B cell (primary cell): ENCODE data around the gene GAREM1. TPM values are rescaled to one million over a fixed set of nuclear protein-coding genes. Genes with fewer than 3 reads are reported as not detected.
"Not testable (repeated sequence)": the region's sequence is repeated elsewhere in the genome, so short reads cannot be mapped to it uniquely, and the experiment has no call there.

ENCODE experiments used
- ATAC-seq: fragments of 200-7000 bp; cut with Tn5 transposase; one replicate; pipeline ENCODE4 v1.10.0; 2021; ENCODE audit warnings: low read depth, mild to moderate bottlenecking, moderate number of reproducible peaks, moderate library complexity
- CTCF ChIA-PET: fragments of 350-600 bp; sonication (Branson Sonifier 250); formaldehyde crosslinking; loops from one replicate; lab custom pipeline; 2021; ENCODE audit warnings: antibody characterized with exemption, inconsistent platforms; lab: Charles Lee
- POLR2A ChIA-PET: fragments of 350-600 bp; sonication (Branson Sonifier 250); formaldehyde crosslinking; loops from one replicate; lab custom pipeline; 2021; ENCODE audit warnings: antibody characterized with exemption; lab: Charles Lee
- DNase-seq: peaks from one replicate; pipeline ENCODE4 v3.0.0; 2013
- H2AFZ ChIP-seq: 2 replicates; pipeline ENCODE4 v1.6.1; 2012; ENCODE audit warnings: mild to moderate bottlenecking, low read depth, low read length; ENCODE audit not compliant: insufficient read depth, poor library complexity, severe bottlenecking
- H3K27ac ChIP-seq, 2 donors: 1 replicate in 1 of 2; 2 replicates in 1 of 2; pipeline ENCODE4 v1.5.1; 2012 to 2013; ENCODE audit warnings: low read length in 2 of 2, mild to moderate bottlenecking in 2 of 2, moderate library complexity in 1 of 2
- H3K27me3 ChIP-seq, 4 experiments: fragments of 200-600 bp in 1 of 4; sonication (generic) in 1 of 4; replicated peaks in 1 of 4; 1 replicate in 2 of 4; 2 replicates in 2 of 4; pipeline versions ENCODE4 v1.6.1 to v1.7.0; 2013 to 2016; ENCODE audit warnings: low read length in 3 of 4, mild to moderate bottlenecking in 2 of 4, mixed read lengths in 1 of 4, moderate library complexity in 1 of 4; ENCODE audit not compliant: insufficient read depth in 4 of 4, control insufficient read depth in 3 of 4; ENCODE audit errors: control extremely low read depth in 1 of 4
- H3K36me3 ChIP-seq, 2 experiments: replicated peaks in 1 of 2; 1 replicate in 1 of 2; 2 replicates in 1 of 2; pipeline versions ENCODE4 v1.6.1 to v1.7.1; 2013; ENCODE audit warnings: low read length in 1 of 2; ENCODE audit not compliant: insufficient read depth in 2 of 2, control insufficient read depth in 1 of 2; ENCODE audit errors: control extremely low read depth in 1 of 2, extremely low read depth in 1 of 2
- H3K4me1 ChIP-seq, 2 donors: fragments of 200-600 bp in 1 of 2; sonication (generic) in 1 of 2; 1 replicate in 1 of 2; 2 replicates in 1 of 2; pipeline versions ENCODE4 v1.5.1 to v1.6.1; 2013 to 2017; ENCODE audit warnings: low read length in 2 of 2; ENCODE audit not compliant: control insufficient read depth in 2 of 2, insufficient read depth in 2 of 2
- H3K4me2 ChIP-seq: replicated peaks from 2 replicates; pipeline ENCODE3; 2012; ENCODE audit warnings: mild to moderate bottlenecking, low read depth, low read length; ENCODE audit not compliant: poor library complexity, severe bottlenecking
- H3K4me3 ChIP-seq, 5 experiments: fragments of 200-600 bp in 1 of 5; sonication (generic) in 1 of 5; 1 replicate in 3 of 5; 2 replicates in 2 of 5; pipeline versions ENCODE4 v1.5.1 to v1.7.0; 2011 to 2016; ENCODE audit warnings: low read length in 4 of 5, mild to moderate bottlenecking in 4 of 5, low read depth in 2 of 5, control low read depth in 1 of 5, moderate library complexity in 1 of 5; ENCODE audit not compliant: insufficient read depth in 1 of 5; ENCODE audit errors: control extremely low read depth in 1 of 5, extremely low read depth in 1 of 5
- H3K79me2 ChIP-seq: fragments of 200-600 bp; sonication (generic); one replicate; pipeline ENCODE4 v1.6.0; 2016; ENCODE audit warnings: low read length; ENCODE audit not compliant: control insufficient read depth, insufficient read depth
- H3K9ac ChIP-seq: fragments of 200-600 bp; sonication (generic); 2 replicates; pipeline ENCODE4 v1.6.1; 2017; ENCODE audit warnings: mild to moderate bottlenecking, low read length, moderate library complexity
- H3K9me3 ChIP-seq, 3 donors: one replicate each; pipeline versions ENCODE4 v1.6.1 to v1.7.1; 2013; ENCODE audit warnings: low read length in 2 of 3; ENCODE audit not compliant: control insufficient read depth in 2 of 3, insufficient read depth in 1 of 3; ENCODE audit errors: control extremely low read depth in 1 of 3
- H4K20me1 ChIP-seq: 2 replicates; pipeline ENCODE4 v1.6.0; 2012; ENCODE audit warnings: mild to moderate bottlenecking, low read length; ENCODE audit not compliant: insufficient read depth, control insufficient read depth, poor library complexity, severe bottlenecking
- H3K27ac Mint-ChIP-seq: one replicate; pipeline ENCODE4 v1.8.0; 2021; ENCODE audit warnings: mixed read lengths
- H3K27me3 Mint-ChIP-seq: one replicate; pipeline ENCODE4 v1.8.0; 2021; ENCODE audit warnings: mixed read lengths
- H3K4me1 Mint-ChIP-seq: one replicate; pipeline ENCODE4 v1.8.0; 2021; ENCODE audit warnings: mixed read lengths
- H3K4me3 Mint-ChIP-seq: one replicate; pipeline ENCODE4 v1.8.0; 2021; ENCODE audit warnings: mixed read lengths
- H3K9me3 Mint-ChIP-seq: one replicate; pipeline ENCODE4 v1.8.0; 2022; ENCODE audit warnings: mixed read lengths; ENCODE audit not compliant: insufficient read depth
- CTCF ChIP-seq: fragments of 200-600 bp; IDR thresholded peaks from one replicate; pipeline ENCODE4 v1.8.0; 2022; ENCODE audit warnings: antibody characterized with exemption, mild to moderate bottlenecking
- EZH2 ChIP-seq: IDR thresholded peaks from 2 replicates; pipeline ENCODE4 v1.6.1; 2012; ENCODE audit warnings: borderline replicate concordance, low read depth, mild to moderate bottlenecking, moderate library complexity, low read length; ENCODE audit not compliant: insufficient read depth, poor library complexity, severe bottlenecking
- WGBS: methylation state at CpG from one replicate; pipeline ENCODE4 v1.1.5; 2013; ENCODE audit warnings: missing lambda C conversion rate; ENCODE audit not compliant: insufficient coverage; 5-methylcytosine and 5-hydroxymethylcytosine counted together
- intact Hi-C: fragments of 100-400 bp; cut with micrococcal nuclease; formaldehyde crosslinking; loops from one replicate; pipeline ENCODE4 v1.10.0; 2022
- polyA plus RNA-seq: library from polyadenylated mRNA; depleted of rRNA; stranded (reverse); fragments of >200 nt; gene quantifications from 2 replicates; pipeline ENCODE4 v1.2.3, GENCODE V29; 2012
- total RNA-seq, 2 donors: library from RNA; stranded (reverse); fragments of 120-200 nt in 1 of 2; gene quantifications; 1 replicate in 1 of 2; 2 replicates in 1 of 2; pipeline versions ENCODE4 v1.2.3 to v1.2.4, GENCODE V29; 2013 to 2022

Gene GAREM1
- total and polyA plus RNA-seq, 2 donors (not counting 1 experiment from before 2014, with no cell fraction given), result not detected

- Histone ChIP-seq H2AFZ (no peak overlapping the region), H3K4me1 (no peaks in the 10 kb centered on the region), H3K4me2 (no peak overlapping the region), H3K4me3 (no peak overlapping the region), H3K9me3 (no peaks in the 10 kb centered on the region), H3K36me3 (no peaks in the 10 kb centered on the region), H3K9ac (no peak overlapping the region), H4K20me1 (no peaks in the 10 kb centered on the region), H3K27me3 (no peaks in the 10 kb centered on the region), H3K27ac (no peak overlapping the region), H3K79me2 (no peaks in the 10 kb centered on the region)
- no peak for ATAC-seq
- 92% methylated on average over 2 of the region's 3 CpGs for WGBS
- intact Hi-C loops, result no loop called here
- CTCF ChIA-PET, result no interaction called here
- POLR2A ChIA-PET, result no interaction called here
- H3K27ac Mint-ChIP-seq, result no peak overlapping the region
- no peak overlapping the region for H3K4me3 Mint-ChIP-seq
- H3K4me1 Mint-ChIP-seq, result no peaks in the 10 kb centered on the region
- H3K27me3 Mint-ChIP-seq, result peaks cover 10% of the 10 kb centered on the region
- TF ChIP-seq EZH2 (no peak), CTCF (no peak)
- no peak for DNase-seq
- no peaks in the 10 kb centered on the region for H3K9me3 Mint-ChIP-seq
Observed at GRCh38 chr18:32343634-32344033, 127.0 kb downstream of the GAREM1 start.

DNA sequence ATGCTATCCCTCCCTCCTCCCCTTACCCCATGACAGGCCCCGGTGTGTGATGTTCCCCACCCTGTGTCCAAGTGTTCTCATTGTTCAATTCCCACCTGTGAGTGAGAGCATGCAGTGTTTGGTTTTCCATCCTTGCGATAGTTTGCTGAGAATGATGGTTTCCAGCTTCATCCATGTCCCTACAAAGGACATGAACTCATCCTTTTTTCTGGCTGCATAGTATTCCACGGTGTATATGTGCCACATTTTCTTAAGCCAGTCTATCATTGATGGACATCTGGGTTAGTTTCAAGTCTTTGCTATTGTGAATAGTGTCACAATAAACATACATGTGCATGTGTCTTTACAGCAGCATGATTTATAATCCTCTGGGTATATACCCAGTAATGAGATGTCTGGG is 129.6 kb downstream of the GAREM1 start:
- H3K27me3 ChIP-seq, H3K9me3 ChIP-seq, H2AFZ ChIP-seq, H3K9me3 Mint-ChIP-seq, POLR2A ChIA-PET, H3K4me2 ChIP-seq, H3K9ac ChIP-seq, H3K27ac Mint-ChIP-seq, H3K4me3 Mint-ChIP-seq, H4K20me1 ChIP-seq, ATAC-seq, H3K36me3 ChIP-seq, H3K4me1 Mint-ChIP-seq, H3K79me2 ChIP-seq, CTCF ChIA-PET, H3K4me1 ChIP-seq, H3K4me3 ChIP-seq, DNase-seq, H3K27ac ChIP-seq, intact Hi-C loops: not testable (repeated sequence)
- peaks cover 16% of the 10 kb centered on the region for H3K27me3 Mint-ChIP-seq
- no CpG with 5 or more reads among the region's 3 CpGs for WGBS
